HFF-Myc (cell line): ENCODE data around the gene TNFRSF1A.

Experiments used
- DNase-seq: peaks from one replicate; pipeline ENCODE4 v3.0.0-alpha.2; 2011; ENCODE audit warnings: low read depth; ENCODE audit errors: extremely low read depth
- H3K4me3 ChIP-seq: replicated peaks from 2 replicates; pipeline ENCODE4 v1.5.1; 2011; ENCODE audit warnings: low read depth, mild to moderate bottlenecking, control low read depth, low read length
- CTCF ChIP-seq: IDR thresholded peaks from 2 replicates; pipeline ENCODE4 v1.5.1; 2012; ENCODE audit warnings: mild to moderate bottlenecking, low read depth, low read length, control low read depth; ENCODE audit errors: missing control alignments

TNFRSF1A gene

GRCh38 chr12:6306599-6307220 is 35.2 kb downstream of the TNFRSF1A start:
- no peak overlapping the region for H3K4me3 ChIP-seq
- no peak for TF ChIP-seq CTCF
- DNase-seq = no peak

- no peak for DNase-seq
- no peak overlapping the region for H3K4me3 ChIP-seq
- no peak for TF ChIP-seq CTCF
Observed at GRCh38 chr12:6306151-6306550, 35.7 kb downstream of the TNFRSF1A start.

- TF ChIP-seq CTCF = no peak
- H3K4me3 ChIP-seq = no peak overlapping the region
Observed at GRCh38 chr12:6303071-6303470, 38.8 kb downstream of the TNFRSF1A start.

GRCh38 chr12:6302621-6303020 is 39.3 kb downstream of the TNFRSF1A start:
- no peak overlapping the region for H3K4me3 ChIP-seq
- DNase-seq = no peak
- no peak for TF ChIP-seq CTCF

More at GRCh38 chr12:6303071-6303470, 38.8 kb downstream of the TNFRSF1A start:
- DNase-seq = no peak

- no peak for TF ChIP-seq CTCF
- no peak overlapping the region for H3K4me3 ChIP-seq
- no peak for DNase-seq
Observed at GRCh38 chr12:6301721-6302120, 40.2 kb downstream of the TNFRSF1A start.

GRCh38 chr12:6297170-6297569 is 44.7 kb downstream of the TNFRSF1A start:
- no peak for TF ChIP-seq CTCF
- no peak overlapping the region for H3K4me3 ChIP-seq
- DNase-seq = no peak
